Neural progenitor cell (in vitro differentiated cells): Measurements from ENCODE around the gene MYO16.

ENCODE experiments used
- CTCF ChIP-seq: fragments of 200-600 bp; sonication (generic); IDR thresholded peaks from 2 replicates; pipeline ENCODE4 v1.5.1; 2017; ENCODE audit warnings: antibody characterized with exemption, mild to moderate bottlenecking
- EZH2phosphoT487 ChIP-seq: fragments of 200-600 bp; sonication (generic); IDR thresholded peaks from 2 replicates; pipeline ENCODE4 v1.6.1; 2017; ENCODE audit warnings: antibody characterized with exemption

- TF ChIP-seq CTCF (no peak), EZH2phosphoT487 (no peak)
These were observed 295.7 kb downstream of the MYO16 start for GRCh38 chr13:108925070-108925469.
